Suprapubic skin (tissue), 4 donors: Measurements from ENCODE around the gene NPC1. TPM values are rescaled to one million over a fixed set of nuclear protein-coding genes. Genes with fewer than 3 reads are reported as not detected.
"Not testable (repeated sequence)": the region's sequence is repeated elsewhere in the genome, so short reads cannot be mapped to it uniquely, and the experiment has no call there.

Experiments
- DNase-seq, 2 donors: peaks; one replicate each; pipeline ENCODE4 v3.0.0-alpha.2; 2019; ENCODE audit warnings: low spot score in 2 of 2
- H3K27ac ChIP-seq: fragments of 200-600 bp; sonication (generic); one replicate; pipeline ENCODE4 v1.5.1; 2019
- H3K27me3 ChIP-seq: fragments of 200-600 bp; sonication (generic); one replicate; pipeline ENCODE4 v1.5.1; 2019
- H3K36me3 ChIP-seq: fragments of 200-600 bp; sonication (generic); one replicate; pipeline ENCODE4 v1.5.1; 2019
- H3K4me1 ChIP-seq: fragments of 200-600 bp; sonication (generic); one replicate; pipeline ENCODE4 v1.5.1; 2019
- H3K4me3 ChIP-seq: fragments of 200-600 bp; sonication (generic); one replicate; pipeline ENCODE4 v1.5.1; 2019; ENCODE audit warnings: mild to moderate bottlenecking
- H3K9me3 ChIP-seq: fragments of 200-600 bp; sonication (generic); one replicate; pipeline ENCODE4 v1.5.1; 2019
- EP300 ChIP-seq: sonication (generic); formaldehyde crosslinking; IDR thresholded peaks from one replicate; pipeline ENCODE4 v1.6.1; 2017; ENCODE audit warnings: antibody characterized with exemption
- POLR2A ChIP-seq, 2 donors: fragments of 450-650 bp; IDR thresholded peaks; one replicate each; pipeline ENCODE4 v1.6.1; 2017; ENCODE audit warnings: antibody characterized with exemption in 2 of 2, mild to moderate bottlenecking in 2 of 2, moderate library complexity in 2 of 2
- POLR2AphosphoS5 ChIP-seq, 3 donors: sonication (generic); formaldehyde crosslinking; IDR thresholded peaks; one replicate each; pipeline ENCODE4 v1.6.1; 2017; ENCODE audit warnings: antibody characterized with exemption in 3 of 3
- WGBS: methylation state at CpG from one replicate; pipeline ENCODE4 v1.1.5; 2018; 5-methylcytosine and 5-hydroxymethylcytosine counted together
- total RNA-seq, 4 donors: library from RNA; depleted of rRNA; stranded (reverse); fragments of >200 nt; gene quantifications; one replicate each; pipeline ENCODE4 v1.1.0, GENCODE V29; 2016
- TF ChIP-seq, protein P1 (sequence below), 2 donors: fragments of 200-600 bp in 1 of 2; fragments of 450-650 bp in 1 of 2; sonication (generic) in 1 of 2; IDR thresholded peaks; one replicate each; pipeline ENCODE4 v1.5.1; 2016 to 2019; ENCODE audit warnings: antibody characterized with exemption in 2 of 2, mild to moderate bottlenecking in 1 of 2, moderate library complexity in 1 of 2

Gene NPC1
- total RNA-seq, 4 donors from 2014 or later: 73.5 to 132 (median 90.3) TPM

DNA sequence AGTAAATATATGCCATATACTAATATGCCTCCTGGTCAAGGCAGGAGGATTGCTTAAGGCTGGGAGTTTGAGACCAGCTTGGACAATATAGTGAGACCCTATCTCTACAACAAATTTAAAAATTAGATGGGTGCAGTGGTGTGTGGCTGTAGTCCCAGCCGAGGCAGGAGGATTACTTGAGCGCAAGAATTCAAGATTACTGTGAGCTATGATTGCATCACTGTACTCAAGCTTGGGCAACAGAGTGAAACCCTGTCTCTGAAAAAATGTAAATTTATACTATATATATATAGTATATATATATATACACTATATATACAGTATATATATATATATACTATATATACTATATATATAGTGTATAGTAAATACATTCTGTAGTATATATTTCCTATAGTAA lies 30.0 kb upstream of the NPC1 start:
- 88% methylated on average over 2 of the region's 2 CpGs for WGBS
- Histone ChIP-seq H3K27me3 (peaks cover 22% of the 10 kb centered on the region), H3K4me1 (peaks cover 13% of the 10 kb centered on the region), H3K27ac (no peak overlapping the region), H3K9me3 (no peaks in the 10 kb centered on the region), H3K36me3 (no peaks in the 10 kb centered on the region), H3K4me3 (no peak overlapping the region)
- no peak for DNase-seq
- no peak for TF ChIP-seq EP300
- no peak for TF ChIP-seq POLR2AphosphoS5 (IDR thresholded peaks at IDR 0.05)
- TF ChIP-seq, protein P1, sequence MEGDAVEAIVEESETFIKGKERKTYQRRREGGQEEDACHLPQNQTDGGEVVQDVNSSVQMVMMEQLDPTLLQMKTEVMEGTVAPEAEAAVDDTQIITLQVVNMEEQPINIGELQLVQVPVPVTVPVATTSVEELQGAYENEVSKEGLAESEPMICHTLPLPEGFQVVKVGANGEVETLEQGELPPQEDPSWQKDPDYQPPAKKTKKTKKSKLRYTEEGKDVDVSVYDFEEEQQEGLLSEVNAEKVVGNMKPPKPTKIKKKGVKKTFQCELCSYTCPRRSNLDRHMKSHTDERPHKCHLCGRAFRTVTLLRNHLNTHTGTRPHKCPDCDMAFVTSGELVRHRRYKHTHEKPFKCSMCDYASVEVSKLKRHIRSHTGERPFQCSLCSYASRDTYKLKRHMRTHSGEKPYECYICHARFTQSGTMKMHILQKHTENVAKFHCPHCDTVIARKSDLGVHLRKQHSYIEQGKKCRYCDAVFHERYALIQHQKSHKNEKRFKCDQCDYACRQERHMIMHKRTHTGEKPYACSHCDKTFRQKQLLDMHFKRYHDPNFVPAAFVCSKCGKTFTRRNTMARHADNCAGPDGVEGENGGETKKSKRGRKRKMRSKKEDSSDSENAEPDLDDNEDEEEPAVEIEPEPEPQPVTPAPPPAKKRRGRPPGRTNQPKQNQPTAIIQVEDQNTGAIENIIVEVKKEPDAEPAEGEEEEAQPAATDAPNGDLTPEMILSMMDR (IDR thresholded peaks at IDR 0.05): no peak
- TF ChIP-seq POLR2A (IDR thresholded peaks at IDR 0.05): no peak

DNA sequence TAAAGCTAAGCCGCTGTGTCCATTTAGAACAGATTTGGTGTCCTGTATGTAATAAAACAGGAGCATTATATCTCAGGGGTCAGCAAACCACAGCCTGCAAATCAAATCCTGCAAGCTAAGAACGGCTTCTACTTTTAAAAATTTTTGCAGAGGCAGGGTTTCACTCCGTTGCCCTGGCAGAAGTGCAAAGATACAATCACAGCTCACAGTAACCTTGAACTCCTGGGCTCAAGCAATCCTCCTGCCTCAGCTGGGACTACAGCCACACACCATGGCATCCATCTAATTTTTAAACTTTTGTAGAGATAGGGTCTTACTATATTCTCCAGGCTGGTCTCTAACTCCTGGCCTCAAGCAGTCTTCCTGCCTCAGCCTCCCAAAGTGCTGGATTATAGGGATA lies 28.6 kb upstream of the NPC1 start:
- Histone ChIP-seq H3K27ac (no peak overlapping the region), H3K36me3 (no peaks in the 10 kb centered on the region), H3K4me1 (peaks cover 12% of the 10 kb centered on the region), H3K4me3 (no peak overlapping the region), H3K9me3 (no peaks in the 10 kb centered on the region), H3K27me3 (peaks cover 10% of the 10 kb centered on the region)
- no peak for DNase-seq
- 74% methylated on average over 3 of the region's 3 CpGs for WGBS
- TF ChIP-seq POLR2A (IDR thresholded peaks at IDR 0.05) (no peak), POLR2AphosphoS5 (IDR thresholded peaks at IDR 0.05) (no peak), EP300 (no peak)
- TF ChIP-seq, protein P1 (IDR thresholded peaks at IDR 0.05): no peak

DNA sequence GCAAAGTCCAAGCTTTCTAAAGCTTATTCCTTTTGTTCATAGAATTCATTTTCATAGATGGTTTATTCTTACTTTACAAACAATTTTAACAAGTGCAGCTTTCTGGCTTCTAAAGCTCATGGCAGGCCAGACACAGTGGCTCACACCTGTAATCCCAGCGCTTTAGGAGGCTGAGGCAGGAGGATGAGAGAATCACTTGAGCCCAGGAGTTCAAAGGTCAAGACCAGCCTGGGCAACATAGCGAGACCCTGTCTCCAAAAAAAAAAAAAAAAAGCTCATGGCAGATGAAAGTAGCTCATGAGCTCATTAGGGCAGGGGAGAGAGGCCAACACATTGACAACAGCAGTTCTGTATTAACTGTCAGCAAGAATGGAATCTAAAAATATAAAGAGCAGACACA lies 28.1 kb upstream of the NPC1 start:
- Histone ChIP-seq H3K27me3 (peaks cover 5% of the 10 kb centered on the region), H3K27ac (no peak overlapping the region), H3K36me3 (no peaks in the 10 kb centered on the region), H3K9me3 (no peaks in the 10 kb centered on the region), H3K4me1 (peaks cover 7% of the 10 kb centered on the region), H3K4me3 (no peak overlapping the region)
- TF ChIP-seq, protein P1 (IDR thresholded peaks at IDR 0.05): no peak
- TF ChIP-seq EP300 (no peak), POLR2A (IDR thresholded peaks at IDR 0.05) (no peak), POLR2AphosphoS5 (IDR thresholded peaks at IDR 0.05) (no peak)
- DNase-seq: no peak
- WGBS: 94% methylated on average over 2 of the region's 2 CpGs

DNA sequence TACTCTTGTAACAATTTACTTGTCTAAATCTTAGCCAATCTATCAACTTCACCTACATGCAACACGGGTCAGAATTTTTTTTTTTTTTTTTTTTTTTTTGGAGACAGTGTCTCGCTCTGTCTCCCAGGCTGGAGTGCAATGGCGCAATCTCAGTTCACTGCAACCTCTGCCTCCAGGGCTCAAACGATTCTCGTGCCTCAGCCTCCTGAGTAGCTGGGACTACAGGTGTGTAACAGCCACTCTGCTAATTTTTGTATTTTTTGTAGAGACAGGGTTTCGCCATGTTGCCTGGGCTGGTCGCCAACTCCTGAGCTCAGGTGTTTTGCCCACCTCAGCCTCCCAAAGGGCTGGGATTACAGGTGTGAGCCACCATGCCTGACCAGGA lies 26.8 kb upstream of the NPC1 start:
- 92% methylated on average over 7 of the region's 7 CpGs for WGBS
- H3K4me3 ChIP-seq, H3K27me3 ChIP-seq, H3K4me1 ChIP-seq, H3K27ac ChIP-seq, H3K36me3 ChIP-seq, DNase-seq, H3K9me3 ChIP-seq: not testable (repeated sequence)

DNA sequence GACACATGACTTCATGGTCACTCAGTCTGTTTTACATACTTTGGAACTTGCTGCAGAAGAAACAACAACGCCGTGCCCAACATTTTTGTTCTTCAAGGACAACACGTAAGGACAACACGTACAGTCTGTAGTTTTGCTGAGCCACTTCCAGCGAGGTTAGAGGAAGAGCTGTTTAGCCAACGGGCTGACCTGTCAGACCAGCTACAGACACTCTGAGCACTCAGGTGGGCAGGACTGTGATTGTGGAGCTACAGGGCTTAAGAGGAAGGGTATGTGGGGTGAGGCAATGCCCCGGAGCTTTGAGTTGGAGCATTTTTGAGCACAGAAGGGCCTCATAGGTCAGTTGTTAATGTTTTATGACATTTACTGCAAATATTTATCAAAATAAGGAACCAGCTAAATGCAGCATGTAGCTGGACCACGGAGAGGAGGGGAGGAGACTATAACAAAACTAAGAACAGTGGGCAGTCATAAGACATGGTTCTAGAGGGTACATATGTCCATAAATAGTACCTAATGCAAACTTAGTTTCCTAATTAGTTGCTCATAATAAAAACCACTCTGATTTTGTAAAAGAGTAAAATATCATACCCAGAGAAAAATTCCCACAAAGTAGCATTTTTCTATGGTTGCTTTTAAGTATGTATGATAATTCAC lies 26.3 kb upstream of the NPC1 start:
- no peak for DNase-seq
- Histone ChIP-seq H3K4me1 (no peaks in the 10 kb centered on the region), H3K4me3 (no peak overlapping the region), H3K36me3 (no peaks in the 10 kb centered on the region), H3K9me3 (no peaks in the 10 kb centered on the region), H3K27me3 (no peaks in the 10 kb centered on the region), H3K27ac (no peak overlapping the region)
- 87% methylated on average over 8 of the region's 8 CpGs for WGBS
- TF ChIP-seq POLR2AphosphoS5 (IDR thresholded peaks at IDR 0.05) (no peak), POLR2A (IDR thresholded peaks at IDR 0.05) (no peak), EP300 (no peak)
- TF ChIP-seq, protein P1 (IDR thresholded peaks at IDR 0.05): no peak
